ENCODE measurements around the gene ALDOA.

Gene ALDOA

DNA sequence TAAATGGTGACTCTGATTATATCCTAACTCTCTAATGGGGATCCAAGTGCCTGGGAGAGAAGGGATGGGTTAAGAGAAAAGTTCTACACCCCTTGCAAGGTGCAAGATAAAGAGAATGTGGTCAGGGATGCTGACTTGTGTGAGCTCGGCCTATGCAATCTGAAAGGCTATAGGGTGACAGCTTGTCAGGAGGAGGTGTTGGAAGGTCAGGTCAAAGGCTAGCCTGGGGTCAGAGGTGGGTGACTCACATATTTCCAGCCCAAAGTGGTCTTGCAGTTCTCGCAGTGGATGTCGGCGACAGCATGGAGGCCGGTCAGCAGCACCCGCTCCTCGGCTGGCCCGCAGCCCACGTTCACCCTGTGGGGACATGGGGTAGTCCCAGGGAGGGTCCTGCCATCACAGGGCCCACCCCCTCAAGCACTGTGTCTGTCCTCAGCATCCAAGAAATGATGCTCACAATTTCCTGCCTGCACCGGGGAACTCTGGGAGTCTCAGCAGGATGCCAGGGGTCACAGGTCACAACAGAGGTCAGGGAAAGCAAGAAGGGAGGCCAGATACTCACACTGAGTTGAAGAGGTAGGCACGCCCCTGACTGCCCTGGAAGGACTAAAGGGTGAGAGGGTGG lies 29.1 kb downstream of the ALDOA start:
- Mint-ChIP-seq H3K9me3 (peaks cover 0 to 6% of the 10 kb centered on the region in 2 donors), H3K4me1 (ENCODE audit: low read depth in 2 of 2) (peaks cover 27 to 34% of the 10 kb centered on the region in 2 donors), H3K27ac (peak overlapping the region; percentile 95 to 96), H3K27me3 (no peaks in the 10 kb centered on the region), H3K36me3 (ENCODE audit: insufficient read depth) (peaks cover 45% of the 10 kb centered on the region), H3K4me3 (peak overlapping the region; percentile 93 to 97)
- no peak for ATAC-seq (replicated peaks)
- DNase-seq, result no peak

DNA sequence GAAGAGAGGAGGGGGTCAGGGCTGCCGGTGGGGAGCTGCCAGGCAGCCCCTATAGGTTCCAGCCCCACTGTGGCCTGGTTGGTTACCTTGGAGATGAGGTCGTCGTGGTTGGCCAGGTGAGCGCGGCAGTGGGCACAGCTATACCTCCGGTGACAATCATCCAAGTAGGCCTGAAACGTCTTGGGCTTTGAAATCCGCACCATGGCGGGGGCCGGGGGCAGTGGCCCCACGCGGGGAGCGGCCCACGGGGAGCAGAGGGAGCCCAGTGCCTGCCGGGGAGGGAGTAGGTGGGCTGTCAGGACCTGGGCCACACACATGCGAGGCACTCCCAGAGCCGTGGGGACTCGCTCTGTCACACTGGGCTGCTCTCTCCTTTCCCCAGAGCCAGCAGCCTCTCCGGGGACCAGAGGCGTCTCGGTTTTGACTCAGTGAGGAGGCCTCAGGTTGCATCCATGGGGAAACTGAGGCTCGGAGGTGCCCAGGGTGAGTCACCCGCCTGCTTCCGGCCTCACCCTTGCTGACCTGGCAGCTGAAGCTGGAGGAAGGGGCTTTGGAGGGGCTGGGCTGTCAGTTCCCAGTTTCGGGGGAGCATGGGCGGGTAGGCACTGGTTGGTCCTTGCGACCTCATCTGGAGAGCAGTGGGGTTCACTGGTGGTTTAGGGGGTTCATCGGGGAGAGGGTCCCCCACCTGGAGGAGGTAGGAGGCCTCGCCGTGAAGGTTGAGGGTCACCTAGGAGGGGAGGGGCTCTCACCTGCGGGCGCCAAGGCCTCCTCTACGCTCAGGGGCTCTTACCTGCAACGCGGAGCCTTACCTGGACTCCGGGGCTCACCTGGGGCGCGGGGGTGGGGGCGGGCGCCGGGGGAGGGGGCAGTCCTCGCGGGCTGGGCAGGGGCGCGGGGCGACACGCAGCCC lies 29.9 kb downstream of the ALDOA start:
- Mint-ChIP-seq H3K27ac (peak overlapping the region; percentile 95 to 96), H3K4me1 (ENCODE audit: low read depth in 2 of 2) (peaks cover 27 to 34% of the 10 kb centered on the region in 2 donors), H3K9me3 (peaks cover 0 to 6% of the 10 kb centered on the region in 2 donors), H3K27me3 (no peaks in the 10 kb centered on the region), H3K4me3 (peak overlapping the region; percentile 93 to 97), H3K36me3 (ENCODE audit: insufficient read depth) (peaks cover 45% of the 10 kb centered on the region)
- peak; percentile 0 for ATAC-seq (replicated peaks)
- no peak for DNase-seq

DNA sequence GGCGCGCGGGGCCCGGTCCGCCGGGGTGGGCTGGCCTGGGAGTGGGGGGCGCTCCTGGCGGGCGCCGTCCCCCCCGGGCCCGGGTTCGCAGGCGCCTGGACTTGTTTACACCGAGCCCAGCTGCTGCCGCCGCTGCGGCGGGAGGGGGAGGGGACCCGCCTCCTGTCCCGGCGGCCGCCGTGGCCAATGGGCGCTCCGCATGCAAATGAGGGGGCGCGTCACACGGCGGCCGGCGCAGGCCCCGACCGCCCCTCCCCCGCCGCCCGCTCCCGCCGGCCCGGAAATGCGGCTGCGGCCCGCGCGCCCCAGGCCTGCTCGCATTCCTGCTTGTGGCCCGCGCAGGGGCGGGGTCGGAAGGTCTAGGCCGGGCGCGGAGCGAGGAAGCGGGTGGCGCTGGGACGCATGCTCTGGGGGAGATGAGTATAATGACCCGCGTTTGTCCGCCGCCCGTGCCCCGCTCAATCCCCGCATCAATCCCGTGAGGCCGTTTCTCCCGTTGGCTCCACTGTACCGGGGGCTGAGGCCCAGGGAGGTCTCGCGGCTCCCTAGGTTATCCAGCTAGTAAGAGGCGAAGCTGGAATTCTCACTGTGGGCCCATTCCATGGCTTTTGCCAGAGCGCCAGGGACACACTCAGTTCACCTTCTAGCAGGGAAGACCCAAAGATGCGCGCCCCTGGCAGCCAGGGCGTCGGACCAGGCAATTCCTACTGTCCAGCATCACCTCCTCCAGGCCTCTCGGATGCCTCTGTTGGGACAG lies 30.7 kb downstream of the ALDOA start, which contains the start of gene YPEL3:
Gene YPEL3, minus strand, starts transcription at position 109 of the 757 bp plus-strand sequence. CDS start 731 bp downstream, outside the sequence.
- H3K27ac Mint-ChIP-seq, result peak within 1 kb of the TSS; percentile 95 to 96
- H3K36me3 Mint-ChIP-seq (ENCODE audit: insufficient read depth), result peaks cover 45% of the 10 kb centered on the region
- H3K27me3 Mint-ChIP-seq, result no peaks in the 10 kb centered on the region
- ATAC-seq (replicated peaks) (peak; percentile 63), DNase-seq (peak; percentile 80 to 87 (median 82))
- peaks cover 0 to 6% of the 10 kb centered on the region in 2 donors for H3K9me3 Mint-ChIP-seq
- peaks cover 27 to 34% of the 10 kb centered on the region in 2 donors for H3K4me1 Mint-ChIP-seq (ENCODE audit: low read depth in 2 of 2)
- H3K4me3 Mint-ChIP-seq, result peak within 1 kb of the TSS; percentile 93 to 97

DNA sequence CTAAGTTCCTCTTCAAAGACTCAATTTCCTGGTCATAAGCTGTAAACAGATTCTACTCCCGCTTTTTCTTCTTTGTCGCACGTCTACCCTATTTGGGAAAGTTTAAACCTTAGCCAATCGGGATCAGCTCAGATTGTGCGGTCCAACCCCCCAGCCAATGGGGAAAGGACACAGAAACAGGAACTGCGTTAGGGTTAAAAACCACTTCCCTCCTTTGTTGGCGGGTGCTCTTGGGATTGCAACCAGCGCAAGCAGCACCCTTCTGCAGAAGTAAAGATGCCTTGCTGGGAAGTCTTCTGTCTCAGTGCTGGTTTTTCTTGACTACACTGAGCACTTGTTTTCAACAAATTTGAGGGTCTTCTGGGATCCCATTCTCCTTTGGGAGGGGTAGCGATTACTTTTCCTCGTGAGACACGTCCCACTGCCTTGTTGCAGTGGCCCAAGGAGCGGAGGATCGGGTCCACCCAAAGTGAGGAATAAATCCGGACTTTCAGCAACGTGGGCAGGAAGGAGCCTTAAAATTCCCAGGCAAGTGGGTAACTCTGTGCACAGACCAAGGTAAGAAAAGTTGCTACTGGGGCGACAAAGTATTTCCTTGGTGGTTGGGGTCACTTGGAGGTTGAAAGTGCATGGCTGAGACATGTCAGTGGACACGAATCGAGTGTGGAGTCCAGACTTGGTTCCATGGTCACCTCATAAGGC lies 31.5 kb downstream of the ALDOA start:
- Mint-ChIP-seq H3K9me3 (peaks cover 0 to 6% of the 10 kb centered on the region in 2 donors), H3K36me3 (ENCODE audit: insufficient read depth) (peaks cover 45% of the 10 kb centered on the region), H3K27ac (peak overlapping the region; percentile 92 to 96), H3K4me3 (peak overlapping the region; percentile 71 to 74), H3K27me3 (no peaks in the 10 kb centered on the region), H3K4me1 (ENCODE audit: low read depth in 2 of 2) (peaks cover 24 to 32% of the 10 kb centered on the region in 2 donors)
- DNase-seq (no peak), ATAC-seq (replicated peaks) (no peak)

DNA sequence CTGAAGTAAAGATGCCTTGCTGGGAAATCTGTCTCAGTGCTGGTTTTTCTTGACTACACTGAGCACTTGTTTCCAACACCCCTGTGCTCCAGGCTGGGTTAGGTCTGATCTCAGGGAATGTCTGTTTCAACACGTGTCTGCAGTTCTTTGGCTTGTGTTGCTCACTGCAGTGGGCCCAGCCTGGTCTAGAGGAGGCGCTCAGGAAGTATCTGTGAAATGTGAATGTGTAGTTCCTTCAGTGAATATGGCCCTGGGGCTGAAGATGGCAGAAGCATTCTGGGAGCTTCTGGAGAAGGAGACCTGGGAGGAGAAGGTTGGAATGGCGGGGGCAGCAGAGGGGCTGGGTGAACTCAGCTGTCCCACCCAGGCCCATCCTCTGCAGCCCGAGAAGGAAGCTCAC lies 38.5 kb downstream of the ALDOA start:
- Mint-ChIP-seq H3K27me3 (no peaks in the 10 kb centered on the region), H3K4me1 (ENCODE audit: low read depth in 2 of 2) (peaks cover 0 to 3% of the 10 kb centered on the region in 2 donors), H3K27ac (peak overlapping the region in 1 of 2 donors; percentile 6), H3K36me3 (ENCODE audit: insufficient read depth) (peaks cover 3% of the 10 kb centered on the region), H3K4me3 (no peak overlapping the region), H3K9me3 (no peaks in the 10 kb centered on the region)
- DNase-seq (no peak), ATAC-seq (replicated peaks) (no peak)

DNA sequence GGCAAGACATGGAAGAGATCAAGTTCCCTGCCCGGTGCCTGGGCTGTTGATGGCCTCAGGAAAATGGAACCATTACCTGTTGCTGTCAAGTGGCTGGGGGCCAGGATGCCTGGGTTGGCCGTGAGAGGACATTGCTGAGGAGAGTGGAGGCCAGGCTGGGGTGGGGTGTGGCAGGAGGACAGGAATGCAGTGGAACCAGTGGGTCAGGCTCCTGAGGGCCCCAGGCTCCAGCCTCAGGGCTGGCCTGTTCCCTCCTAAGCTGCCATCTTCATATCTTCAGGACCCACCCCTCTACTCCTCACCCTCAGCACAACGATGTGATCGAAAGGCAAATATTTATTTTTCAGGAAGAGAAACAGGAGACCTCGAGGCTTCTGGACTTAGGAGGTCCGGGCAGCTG lies 38.9 kb downstream of the ALDOA start:
- ATAC-seq (replicated peaks) (no peak), DNase-seq (no peak)
- H3K27me3 Mint-ChIP-seq, result no peaks in the 10 kb centered on the region
- H3K27ac Mint-ChIP-seq, result peak overlapping the region in 1 of 2 donors; percentile 6
- H3K4me1 Mint-ChIP-seq (ENCODE audit: low read depth in 2 of 2), result peaks cover 0 to 3% of the 10 kb centered on the region in 2 donors
- H3K4me3 Mint-ChIP-seq, result no peak overlapping the region
- peaks cover 3% of the 10 kb centered on the region for H3K36me3 Mint-ChIP-seq (ENCODE audit: insufficient read depth)
- H3K9me3 Mint-ChIP-seq, result no peaks in the 10 kb centered on the region

DNA sequence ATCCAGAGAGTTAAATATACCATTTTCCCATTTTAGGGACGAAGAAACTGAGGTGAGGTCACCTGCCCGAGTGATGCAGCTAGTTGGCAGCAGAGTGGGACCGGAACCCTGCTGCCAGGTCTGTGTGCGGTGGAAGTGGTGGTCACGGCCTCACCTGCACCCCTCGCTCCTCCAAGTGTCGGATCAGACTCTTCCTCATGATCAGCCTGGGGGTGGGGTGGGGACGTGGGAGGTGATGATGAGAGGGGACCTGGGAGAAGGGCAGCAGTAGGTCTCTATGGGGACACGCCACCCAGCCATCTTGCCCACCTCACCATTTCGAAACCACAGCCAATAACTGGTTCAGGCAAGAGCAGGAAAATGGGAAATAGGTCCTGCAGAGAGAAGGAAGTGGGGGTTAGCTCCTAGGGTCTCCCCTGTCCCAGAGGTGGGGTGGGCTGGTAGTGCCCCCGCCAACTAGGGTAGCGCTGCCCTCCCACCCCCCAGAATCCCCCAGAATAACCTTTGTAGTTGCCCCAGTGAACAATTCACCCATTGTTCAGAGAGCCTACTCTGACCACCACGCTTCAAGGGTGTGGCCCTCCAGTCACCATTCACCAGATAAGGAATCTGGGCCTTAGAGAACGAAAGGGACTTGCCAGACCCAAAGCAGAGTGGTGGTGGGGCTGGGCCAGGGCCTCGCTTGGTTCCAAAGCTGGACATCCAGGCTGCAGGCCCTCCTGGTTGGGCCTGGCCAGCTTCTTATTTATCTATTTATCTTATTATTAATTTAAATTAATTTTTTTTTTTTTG lies 42.7 kb downstream of the ALDOA start:
- H3K36me3 Mint-ChIP-seq (ENCODE audit: insufficient read depth), result peaks cover 12% of the 10 kb centered on the region

DNA sequence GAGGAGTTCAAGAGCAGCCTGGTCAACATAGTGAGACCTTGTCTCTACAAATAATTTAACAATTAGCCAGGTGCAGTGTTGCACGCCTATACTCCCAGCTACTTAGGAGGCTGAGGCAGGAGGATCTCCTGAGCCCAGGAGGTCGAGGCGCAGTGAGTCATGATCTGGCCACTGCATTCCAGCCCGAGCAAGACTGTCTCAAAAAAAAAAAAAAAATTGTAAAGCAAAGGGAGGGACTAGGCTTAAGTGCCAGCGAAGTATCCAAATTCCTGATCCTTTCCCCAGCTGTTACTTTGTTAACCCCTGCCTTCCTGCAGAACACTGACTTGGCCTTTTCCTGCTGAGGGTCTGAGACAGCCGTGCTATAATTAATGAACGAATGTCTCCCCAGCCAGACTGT lies 45.1 kb downstream of the ALDOA start:
- peaks cover 12% of the 10 kb centered on the region for H3K36me3 Mint-ChIP-seq (ENCODE audit: insufficient read depth)
- DNase-seq (no peak), ATAC-seq (replicated peaks) (no peak)
- H3K9me3 Mint-ChIP-seq, result no peaks in the 10 kb centered on the region
- peak overlapping the region in 1 of 2 donors; percentile 66 for H3K27ac Mint-ChIP-seq
- H3K4me3 Mint-ChIP-seq, result no peak overlapping the region
- peaks cover 8 to 11% of the 10 kb centered on the region in 2 donors for H3K4me1 Mint-ChIP-seq (ENCODE audit: low read depth in 2 of 2)
- H3K27me3 Mint-ChIP-seq, result no peaks in the 10 kb centered on the region

More for the DNA sequence above, 42.7 kb downstream of the ALDOA start:
- H3K27me3 Mint-ChIP-seq, result no peaks in the 10 kb centered on the region
- no peak overlapping the region for H3K27ac Mint-ChIP-seq
- H3K4me3 Mint-ChIP-seq, result no peak overlapping the region
- peaks cover 4 to 8% of the 10 kb centered on the region in 2 donors for H3K4me1 Mint-ChIP-seq (ENCODE audit: low read depth in 2 of 2)
- DNase-seq, result no peak
- H3K9me3 Mint-ChIP-seq, result no peaks in the 10 kb centered on the region
- ATAC-seq (replicated peaks), result no peak

DNA sequence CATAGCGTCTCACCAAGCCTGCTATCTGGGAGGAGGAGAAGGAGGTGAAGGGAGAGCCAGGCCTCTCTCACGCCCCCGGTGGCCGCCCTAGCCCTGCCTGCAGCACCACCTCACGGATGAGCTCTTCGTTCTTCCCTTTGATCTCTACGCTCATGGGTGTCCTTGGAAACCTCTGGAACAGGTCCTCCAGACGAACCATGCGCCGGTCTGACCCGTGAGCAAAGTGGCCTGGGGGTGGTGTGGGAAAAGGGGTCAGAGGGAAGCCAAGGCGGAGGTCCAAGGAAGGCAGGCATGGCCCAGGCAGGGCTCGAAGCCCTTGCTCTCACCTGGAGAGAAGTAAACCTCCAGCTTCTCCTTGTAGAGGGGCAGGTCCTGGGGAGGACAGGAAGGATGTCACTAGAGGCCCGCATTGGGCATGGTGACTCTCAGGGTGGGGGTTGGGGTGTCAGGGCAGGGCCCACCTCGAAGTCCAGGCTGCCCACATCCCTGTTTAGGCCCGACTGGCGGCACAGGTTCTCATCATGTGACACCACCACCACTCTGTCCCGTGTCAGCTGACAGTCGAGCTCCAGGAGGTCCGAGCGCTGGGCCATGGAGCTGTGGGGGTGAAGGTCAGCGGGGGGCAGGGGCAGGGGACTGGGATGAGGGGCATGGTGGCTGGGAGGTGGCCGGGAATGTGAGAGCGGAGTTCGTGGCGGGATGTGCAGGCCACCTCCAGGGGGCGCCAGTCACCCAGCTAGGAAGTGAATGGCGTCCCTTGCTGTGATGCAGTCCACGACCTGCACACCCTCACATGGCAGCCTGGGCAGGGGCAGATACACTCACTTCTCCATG lies 46.9 kb downstream of the ALDOA start:
- peak overlapping the region in 1 of 2 donors; percentile 54 for H3K27ac Mint-ChIP-seq
- H3K36me3 Mint-ChIP-seq (ENCODE audit: insufficient read depth), result peaks cover 12% of the 10 kb centered on the region
- H3K9me3 Mint-ChIP-seq, result no peaks in the 10 kb centered on the region
- peaks cover 8 to 11% of the 10 kb centered on the region in 2 donors for H3K4me1 Mint-ChIP-seq (ENCODE audit: low read depth in 2 of 2)
- ATAC-seq (replicated peaks), result peak; percentile 54
- H3K4me3 Mint-ChIP-seq, result no peak overlapping the region
- no peaks in the 10 kb centered on the region for H3K27me3 Mint-ChIP-seq
- DNase-seq, result peak in 2 of 3 experiments; percentile 30 to 35

DNA sequence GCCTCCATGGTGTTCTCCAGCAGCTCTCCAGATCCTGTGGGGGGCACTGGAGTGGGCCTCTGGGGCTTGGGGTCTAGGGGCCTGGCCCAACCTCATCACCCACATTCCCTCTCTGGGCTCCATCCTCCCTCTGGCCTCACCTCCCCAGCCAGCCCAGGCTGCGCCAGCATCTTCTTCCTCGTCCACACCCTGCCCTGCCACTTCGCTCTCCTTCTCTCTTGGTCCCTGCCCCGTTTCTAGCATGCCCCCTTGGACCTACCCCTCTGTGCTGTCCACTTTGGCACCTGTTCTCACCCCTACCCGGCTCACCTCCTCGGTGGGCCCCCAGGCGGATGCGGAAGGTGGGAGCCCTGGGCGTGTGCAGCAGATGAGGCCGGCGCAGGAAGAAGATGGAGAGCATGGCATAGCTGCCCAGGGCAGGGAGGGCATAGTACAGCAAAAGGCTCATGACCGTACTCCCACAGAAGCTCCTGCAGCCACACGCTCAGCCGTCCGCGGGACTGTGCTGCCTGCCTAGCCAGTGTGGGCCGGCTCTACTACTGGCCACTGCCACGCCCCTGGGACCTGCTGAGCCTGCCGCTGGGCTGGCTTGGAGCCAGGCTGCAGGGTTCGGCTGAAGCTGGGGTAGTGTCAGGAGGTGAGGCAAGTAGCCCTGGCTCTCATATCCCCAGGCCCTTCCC lies 47.6 kb downstream of the ALDOA start, which contains the start of gene GDPD3:
Gene GDPD3, minus strand, starts transcription at position 507 of the 680 bp plus-strand sequence. Its CDS starts 59 bp downstream, at position 448.
- DNase-seq (no peak), ATAC-seq (replicated peaks) (no peak)
- H3K4me3 Mint-ChIP-seq, result no peak within 1 kb of the TSS

More for the DNA sequence above, 47.6 kb downstream of the ALDOA start, which contains the start of gene GDPD3:
- Mint-ChIP-seq H3K36me3 (ENCODE audit: insufficient read depth) (peaks cover 9% of the 10 kb centered on the region), H3K4me1 (ENCODE audit: low read depth in 2 of 2) (peaks cover 8 to 11% of the 10 kb centered on the region in 2 donors), H3K27ac (peak within 1 kb of the TSS in 1 of 2 donors; percentile 82), H3K27me3 (no peaks in the 10 kb centered on the region), H3K9me3 (no peaks in the 10 kb centered on the region)
